GM06990 (cell line): Measurements from ENCODE around the gene ERCC4.

ENCODE experiments used
- DNase-seq: peaks from one replicate; pipeline ENCODE4 v3.0.0-alpha.2; 2011; ENCODE audit not compliant: insufficient read length; ENCODE audit errors: extremely low read depth
- H3K27me3 ChIP-seq: replicated peaks from 2 replicates; pipeline ENCODE4 v1.6.0; 2011; ENCODE audit warnings: low read length; ENCODE audit not compliant: control insufficient read depth, insufficient read depth
- H3K36me3 ChIP-seq: 2 replicates; pipeline ENCODE4 v1.5.1; 2011; ENCODE audit warnings: low read length; ENCODE audit not compliant: control insufficient read depth, insufficient read depth
- H3K4me3 ChIP-seq: replicated peaks from 2 replicates; pipeline ENCODE4 v1.5.1; 2011; ENCODE audit warnings: low read depth, mild to moderate bottlenecking, control low read depth, low read length
- CTCF ChIP-seq: IDR thresholded peaks from 2 replicates; pipeline ENCODE4 v1.5.1; 2011; ENCODE audit warnings: low read length, control low read depth, mild to moderate bottlenecking, inconsistent platforms; ENCODE audit not compliant: insufficient read depth, poor library complexity, severe bottlenecking

The ERCC4 gene

GRCh38 chr16:13911871-13912270 lies 8.1 kb upstream of the ERCC4 start:
- no peaks in the 10 kb centered on the region for H3K36me3 ChIP-seq
- no peak for TF ChIP-seq CTCF
- no peak overlapping the region for H3K4me3 ChIP-seq
- H3K27me3 ChIP-seq, result no peaks in the 10 kb centered on the region
- DNase-seq, result no peak

- DNase-seq, result no peak
- TF ChIP-seq CTCF, result no peak
- Histone ChIP-seq H3K27me3 (no peaks in the 10 kb centered on the region), H3K4me3 (no peak overlapping the region), H3K36me3 (no peaks in the 10 kb centered on the region)
These were observed 7.1 kb upstream of the ERCC4 start for GRCh38 chr16:13912891-13913290.

- no peak for DNase-seq
- Histone ChIP-seq H3K4me3 (no peak overlapping the region), H3K36me3 (no peaks in the 10 kb centered on the region), H3K27me3 (no peaks in the 10 kb centered on the region)
- no peak for TF ChIP-seq CTCF
These were observed 6.3 kb upstream of the ERCC4 start for GRCh38 chr16:13913374-13914292.

GRCh38 chr16:13915033-13915635 lies 4.8 kb upstream of the ERCC4 start:
- no peak for DNase-seq
- Histone ChIP-seq H3K27me3 (no peaks in the 10 kb centered on the region), H3K36me3 (no peaks in the 10 kb centered on the region), H3K4me3 (no peak overlapping the region)
- TF ChIP-seq CTCF, result no peak

GRCh38 chr16:13919330-13919682 lies 648 bp upstream of the ERCC4 start:
- Histone ChIP-seq H3K36me3 (peaks cover 1% of the 10 kb centered on the region; the same call in 1 of the 2 replicates), H3K4me3 (no peak overlapping the region), H3K27me3 (no peaks in the 10 kb centered on the region)
- no peak for DNase-seq
- TF ChIP-seq CTCF, result peak; percentile 41
